ENCODE results near the gene SIRT4. TPM values are rescaled to one million over a fixed set of nuclear protein-coding genes. Genes with fewer than 3 reads are reported as not detected.
"Not testable (repeated sequence)": the region's sequence is repeated elsewhere in the genome, so short reads cannot be mapped to it uniquely, and the experiment has no call there.

Gene SIRT4
- total RNA-seq = 8.6 TPM
- long read RNA-seq, partial matches to known transcripts = 0 of 4 reads
- long read RNA-seq, other reads (novel, unspliced or antisense) = 1 of 4 reads

DNA sequence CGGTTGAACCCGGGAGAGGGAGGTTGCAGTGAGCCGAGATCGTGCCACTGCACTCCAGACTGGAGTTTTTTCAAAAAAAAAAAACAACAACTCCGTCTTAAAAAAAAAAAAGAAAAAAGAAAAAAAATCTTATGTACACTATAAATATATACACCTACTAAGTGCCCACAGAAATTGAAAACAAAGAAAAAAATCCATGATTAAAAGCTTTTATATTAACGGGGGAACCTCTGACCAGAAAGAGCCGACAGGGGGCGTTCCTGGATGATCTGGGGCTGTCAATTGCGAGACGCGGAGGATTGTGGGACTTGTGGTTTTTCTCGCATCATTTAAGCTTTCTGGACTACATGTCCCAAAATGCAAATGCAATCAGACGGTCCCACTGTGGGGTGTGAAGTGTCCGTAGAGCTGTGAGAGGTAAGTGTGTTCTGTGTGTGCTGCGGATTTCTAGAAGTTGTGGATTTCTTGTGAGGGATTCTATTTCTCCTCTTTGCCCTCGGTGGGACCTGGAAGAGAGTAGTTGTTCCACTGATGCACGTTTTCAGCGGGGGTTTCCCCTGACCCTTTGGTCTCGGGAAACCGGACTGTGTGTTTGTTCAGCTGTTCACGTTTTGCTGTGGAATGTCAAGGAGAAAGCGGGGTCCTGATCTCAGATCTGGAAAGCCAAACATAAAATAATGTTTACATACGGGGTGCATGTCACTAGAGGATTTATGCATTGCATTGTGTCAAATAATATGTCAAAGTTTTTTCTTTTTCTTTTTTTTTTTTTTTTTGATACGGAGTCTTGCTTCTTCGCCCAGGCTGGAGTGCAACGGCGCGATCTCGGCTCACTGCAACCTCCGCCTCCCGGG is at the start of gene SIRT4:
Gene SIRT4, plus strand, starts transcription at position 360 of the 854 bp plus-strand sequence. CDS start 1,241 bp downstream, outside the sequence.
- ATAC-seq (ENCODE audit: poor library complexity) (peak; percentile 97), DNase-seq (peak; percentile 91)
- intact Hi-C loops (cut with DNase I) = no loop called here

DNA sequence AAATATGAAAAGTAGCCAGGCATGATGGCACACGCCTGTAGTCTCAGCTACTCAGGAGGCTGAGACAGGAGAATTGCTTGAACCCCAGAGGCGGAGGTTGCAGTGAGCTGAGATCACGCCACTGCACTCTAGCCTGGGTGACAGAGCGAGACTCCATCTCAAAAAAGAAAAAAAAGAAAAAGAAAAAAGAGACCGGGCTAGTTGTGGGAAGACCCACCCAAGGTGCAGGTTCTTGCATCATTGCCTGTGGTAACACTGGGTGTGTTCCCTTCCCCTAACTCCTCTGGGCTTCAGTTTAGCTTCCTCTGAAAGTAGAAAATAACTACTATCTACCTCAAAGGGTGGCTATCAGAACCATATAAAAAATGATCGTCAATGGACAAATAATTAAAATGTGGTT is 48.8 kb upstream of the SIRT4 start:
- ATAC-seq (ENCODE audit: poor library complexity); DNase-seq; intact Hi-C loops (cut with DNase I): not testable (repeated sequence)

GRCh38 chr12:120254809-120255208 is 47.3 kb upstream of the SIRT4 start:
- DNase-seq (no peak), ATAC-seq (ENCODE audit: poor library complexity) (no peak)
- intact Hi-C loops (cut with DNase I) = no loop called here

GRCh38 chr12:120257041-120257821 is 44.9 kb upstream of the SIRT4 start:
- ATAC-seq (ENCODE audit: poor library complexity) = peak; percentile 82
- intact Hi-C loops (cut with DNase I) = no loop called here
- peak; percentile 86 for DNase-seq

GRCh38 chr12:120258323-120258896 is 43.7 kb upstream of the SIRT4 start:
- intact Hi-C loops (cut with DNase I) = no loop called here
- no peak for DNase-seq
- ATAC-seq (ENCODE audit: poor library complexity) = no peak

GRCh38 chr12:120259418-120260202 is 42.5 kb upstream of the SIRT4 start:
- ATAC-seq (ENCODE audit: poor library complexity) (peak; percentile 35), DNase-seq (peak; percentile 82)
- intact Hi-C loops (cut with DNase I) = no loop called here

- ATAC-seq (ENCODE audit: poor library complexity) = no peak
- no peak for DNase-seq
- intact Hi-C loops (cut with DNase I) = no loop called here
Measured at GRCh38 chr12:120260607-120261006, 41.5 kb upstream of the SIRT4 start.

DNA sequence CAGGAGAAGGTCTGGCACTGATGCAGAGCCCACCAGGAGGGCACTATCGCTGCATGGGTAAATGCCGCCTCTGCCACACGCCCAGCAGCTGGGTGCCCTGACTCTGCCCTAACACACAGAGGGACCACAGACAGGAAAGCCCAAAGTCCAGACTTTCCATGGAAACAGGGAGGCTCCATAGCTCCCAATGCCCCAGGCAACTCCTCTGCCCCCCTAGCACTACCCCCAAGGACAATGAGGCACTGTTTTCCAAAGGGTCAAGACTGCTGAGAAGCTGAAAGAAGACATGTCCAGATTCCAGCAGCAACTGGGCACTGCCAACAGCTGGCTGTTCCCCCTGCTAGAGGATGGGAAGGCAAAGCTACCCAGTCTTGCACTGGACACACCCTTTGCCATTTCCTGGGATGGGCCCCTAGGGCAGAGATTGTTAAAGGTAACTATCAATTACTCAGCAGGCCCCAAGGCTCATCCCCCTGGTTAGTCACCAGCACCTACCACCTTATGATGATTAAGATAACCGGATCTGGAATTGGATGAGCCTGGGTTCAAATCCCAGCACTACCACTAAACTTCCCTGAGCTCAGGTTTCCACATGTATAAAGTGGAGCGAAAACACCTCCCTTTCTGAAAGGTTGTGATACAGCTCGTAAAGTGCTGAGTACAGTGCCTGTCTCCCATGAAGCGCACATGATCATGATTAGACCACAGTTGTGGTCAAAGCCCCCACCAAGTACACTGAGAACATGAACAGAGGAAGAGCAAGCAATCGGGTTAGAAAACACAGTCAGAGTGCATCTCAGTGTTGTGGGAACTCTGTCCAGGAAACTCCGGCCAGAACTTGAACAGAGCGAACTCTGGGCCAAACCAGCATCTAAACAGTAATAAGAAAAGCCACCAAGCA is 39.9 kb upstream of the SIRT4 start:
- ATAC-seq (ENCODE audit: poor library complexity) = peak; percentile 2
- no peak for DNase-seq
- intact Hi-C loops (cut with DNase I) = no loop called here

DNA sequence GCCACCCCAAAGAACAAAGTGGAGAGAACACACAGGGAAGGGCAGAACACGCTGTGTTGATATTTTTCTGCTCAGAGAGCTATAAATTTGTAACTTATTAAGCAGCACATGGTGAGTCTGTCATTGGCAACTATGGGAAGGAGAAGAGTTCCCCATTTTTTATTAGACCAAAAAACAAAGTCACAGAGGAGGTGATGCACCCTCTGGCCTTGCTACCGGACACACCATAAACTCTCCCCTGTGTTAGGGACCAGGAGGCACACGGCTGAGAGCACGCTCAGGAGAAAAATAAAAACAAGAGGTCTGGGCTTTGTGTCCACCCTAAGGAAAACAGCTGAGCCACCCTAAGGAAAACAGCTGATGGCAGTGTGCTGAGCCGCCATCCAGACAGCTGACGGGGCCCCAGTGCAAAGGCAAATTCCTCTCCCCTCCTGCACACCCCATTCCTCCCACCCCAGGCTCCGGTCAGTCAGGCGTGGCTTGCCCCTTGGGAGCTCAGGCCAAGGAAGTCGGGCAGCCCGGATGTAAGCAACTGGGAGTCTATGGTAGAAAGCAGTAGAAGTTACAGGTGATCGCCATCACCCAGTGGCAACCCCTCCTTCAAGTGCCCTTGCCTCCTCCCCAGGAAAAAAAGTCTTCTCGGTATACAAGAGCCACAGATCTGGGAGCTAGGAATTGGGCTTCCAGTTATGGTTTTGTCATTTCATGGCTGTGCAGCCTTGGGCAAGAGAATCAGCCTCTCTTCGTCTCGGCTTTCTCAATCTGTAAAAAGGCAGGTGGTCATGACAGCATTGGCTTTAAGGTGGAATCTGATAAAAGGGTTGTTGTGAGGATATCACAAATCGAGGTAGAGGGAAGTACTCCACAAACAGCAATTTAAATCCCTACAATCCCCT is 39.0 kb upstream of the SIRT4 start:
- DNase-seq (peak; percentile 71), ATAC-seq (ENCODE audit: poor library complexity) (no peak)
- intact Hi-C loops (cut with DNase I) = no loop called here

GRCh38 chr12:120263748-120264085 is 38.4 kb upstream of the SIRT4 start:
- DNase-seq = no peak
- intact Hi-C loops (cut with DNase I) = no loop called here
- no peak for ATAC-seq (ENCODE audit: poor library complexity)

DNA sequence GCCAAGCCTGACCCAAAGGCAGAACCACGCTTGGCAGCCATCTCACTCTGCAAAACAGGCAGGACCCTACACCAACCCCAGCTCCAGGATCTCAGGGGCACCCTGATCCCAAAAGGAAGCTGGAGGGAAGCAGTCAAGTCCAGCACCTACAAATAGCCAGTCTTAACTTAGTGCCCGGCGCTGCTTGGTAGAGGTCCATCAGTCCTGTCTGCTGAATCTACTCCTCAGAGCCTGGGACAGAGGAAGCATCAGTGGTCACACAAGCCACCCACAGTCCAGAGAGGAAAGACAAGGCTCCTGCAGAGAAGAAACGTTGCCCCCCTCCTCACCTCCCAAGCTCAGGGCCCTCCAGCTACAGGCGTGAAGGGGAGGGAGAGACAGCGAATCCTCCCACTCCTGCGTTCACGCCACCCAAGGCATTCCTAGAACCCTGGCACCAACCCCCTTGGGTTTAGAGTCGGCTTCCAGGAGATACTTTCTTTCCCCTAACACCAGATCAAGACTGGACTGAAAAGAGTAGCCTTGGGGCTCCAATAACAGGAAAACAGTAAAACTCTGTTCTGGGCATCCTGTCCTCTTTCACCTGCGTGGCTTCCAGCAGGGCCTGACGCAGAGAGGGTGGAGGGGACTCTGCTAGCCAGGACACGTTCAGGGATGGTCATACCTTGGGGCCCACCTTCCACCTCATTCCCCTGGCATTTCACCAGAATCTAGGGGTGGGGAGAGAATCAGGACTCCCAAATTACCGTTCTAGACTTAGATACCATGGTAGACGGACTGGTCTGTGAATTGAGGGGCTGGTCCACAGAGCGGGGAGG is 37.8 kb upstream of the SIRT4 start:
- ATAC-seq (ENCODE audit: poor library complexity) (peak; percentile 1), DNase-seq (no peak)
- intact Hi-C loops (cut with DNase I) = no loop called here

DNA sequence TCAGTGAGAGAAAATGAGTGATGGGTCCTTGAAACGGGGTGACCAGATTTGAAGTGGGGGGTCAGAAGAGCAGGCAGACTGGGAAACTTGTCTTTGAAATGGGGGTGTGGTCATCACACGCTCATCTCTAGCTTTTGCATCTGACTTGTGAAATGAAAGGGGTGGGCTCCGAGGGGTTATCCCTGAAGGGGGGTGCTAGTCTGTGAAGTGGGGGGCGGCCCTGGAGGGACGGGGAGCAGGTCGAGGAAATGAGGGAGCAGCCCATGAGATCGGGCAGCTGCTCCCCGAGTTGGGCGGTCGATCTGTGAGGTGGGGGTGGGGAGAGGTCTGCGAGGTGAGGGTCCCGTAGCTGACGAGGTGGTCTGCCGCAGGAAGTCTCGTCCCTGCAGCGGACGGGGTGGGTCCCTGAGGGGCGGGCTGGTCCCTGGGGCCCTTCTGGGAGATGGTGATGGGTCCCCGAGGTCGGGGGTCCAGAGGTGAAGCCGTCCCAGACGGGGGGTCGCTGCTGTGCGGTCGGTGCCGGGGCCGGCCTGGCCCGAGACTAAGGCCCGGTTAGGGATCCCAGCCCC is 37.1 kb upstream of the SIRT4 start:
- ATAC-seq (ENCODE audit: poor library complexity) = no peak
- intact Hi-C loops (cut with DNase I) = loop anchor here (1.0 kb wide), 1 partner anchor 36 kb away; no protein-coding TSS in a partner anchor
- no peak for DNase-seq

- ATAC-seq (ENCODE audit: poor library complexity) = peak; percentile 88
- intact Hi-C loops (cut with DNase I) = loop anchor here (1.0 kb wide), 1 partner anchor 36 kb away; no protein-coding TSS in a partner anchor
- DNase-seq = peak; percentile 93
Measured at GRCh38 chr12:120265473-120266179, 36.5 kb upstream of the SIRT4 start, which contains the start of gene PXN. Gene PXN, minus strand, starts transcription at chr12:120265730. Its CDS starts 101 bp downstream, at chr12:120265629.

GRCh38 chr12:120266180-120266870 is 35.8 kb upstream of the SIRT4 start:
- intact Hi-C loops (cut with DNase I) = no loop called here
- ATAC-seq (ENCODE audit: poor library complexity) = no peak
- no peak for DNase-seq
